Ramos (cell line): ENCODE measurements around the gene CHGA.

Source experiments
- in situ Hi-C: fragments of 300-500 bp; cut with MboI; formaldehyde crosslinking; loops from one replicate; pipeline ENCODE4 v1.14.3; 2022; ENCODE audit warnings: low sequenced_read_pairs; ENCODE audit not compliant: unreplicated experiment

Gene CHGA

GRCh38 chr14:92902726-92903125 is 20.2 kb upstream of the CHGA start:
- in situ Hi-C loops: no loop called here

DNA sequence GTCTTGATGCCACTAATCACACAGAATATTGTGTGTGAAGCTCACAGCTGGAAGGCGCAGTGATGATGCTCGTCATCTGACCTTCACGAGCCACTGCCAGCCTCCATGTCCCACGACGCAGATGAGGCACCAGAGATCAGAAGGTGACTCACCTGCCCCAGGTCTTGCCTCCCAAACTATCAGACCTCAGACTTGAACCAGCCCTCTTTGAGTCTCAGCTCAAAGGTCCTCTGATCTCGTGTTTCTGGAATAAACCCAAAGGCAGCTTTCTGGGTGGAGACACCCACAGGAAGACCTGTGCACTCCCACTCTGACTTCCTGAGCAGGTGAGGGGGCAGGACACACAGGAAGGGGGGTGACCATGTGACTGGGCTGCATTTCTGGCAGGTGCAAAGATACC is 19.6 kb upstream of the CHGA start:
- in situ Hi-C loops: no loop called here

- in situ Hi-C loops: no loop called here
These were observed 17.3 kb upstream of the CHGA start for GRCh38 chr14:92905667-92906066.

GRCh38 chr14:92906420-92906819 is 16.5 kb upstream of the CHGA start:
- in situ Hi-C loops: no loop called here

GRCh38 chr14:92906823-92907222 is 16.1 kb upstream of the CHGA start:
- in situ Hi-C loops: no loop called here

GRCh38 chr14:92907316-92907911 is 15.5 kb upstream of the CHGA start:
- in situ Hi-C loops: no loop called here

DNA sequence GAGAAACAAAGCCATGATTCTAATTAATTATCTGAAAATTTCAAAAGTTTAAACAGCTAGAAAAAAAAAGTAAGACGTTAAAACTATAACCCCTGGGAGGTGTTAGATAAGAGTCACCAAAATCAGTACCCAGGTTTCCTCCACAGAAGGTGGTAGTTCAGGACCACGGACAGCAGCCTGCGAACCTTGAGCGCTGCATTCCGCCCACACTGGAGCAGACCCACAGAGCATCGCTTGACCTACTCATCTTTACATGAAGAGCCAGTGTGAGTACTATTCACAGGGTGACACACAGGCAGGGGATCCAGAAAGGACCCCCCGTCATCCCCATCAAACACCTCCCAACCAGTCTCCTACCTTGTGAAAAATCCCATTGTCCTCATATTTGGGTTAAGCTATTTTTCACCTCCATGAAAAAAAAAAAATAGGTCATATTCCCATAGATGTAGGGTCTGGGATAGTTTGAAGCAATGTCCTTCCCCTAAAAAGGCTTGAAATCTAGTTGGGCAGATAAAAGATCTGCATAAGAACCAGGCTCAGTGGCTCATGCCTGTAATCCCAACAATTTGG is 8.8 kb upstream of the CHGA start:
- in situ Hi-C loops: no loop called here

GRCh38 chr14:92916201-92916600 is 6.7 kb upstream of the CHGA start:
- in situ Hi-C loops: no loop called here

DNA sequence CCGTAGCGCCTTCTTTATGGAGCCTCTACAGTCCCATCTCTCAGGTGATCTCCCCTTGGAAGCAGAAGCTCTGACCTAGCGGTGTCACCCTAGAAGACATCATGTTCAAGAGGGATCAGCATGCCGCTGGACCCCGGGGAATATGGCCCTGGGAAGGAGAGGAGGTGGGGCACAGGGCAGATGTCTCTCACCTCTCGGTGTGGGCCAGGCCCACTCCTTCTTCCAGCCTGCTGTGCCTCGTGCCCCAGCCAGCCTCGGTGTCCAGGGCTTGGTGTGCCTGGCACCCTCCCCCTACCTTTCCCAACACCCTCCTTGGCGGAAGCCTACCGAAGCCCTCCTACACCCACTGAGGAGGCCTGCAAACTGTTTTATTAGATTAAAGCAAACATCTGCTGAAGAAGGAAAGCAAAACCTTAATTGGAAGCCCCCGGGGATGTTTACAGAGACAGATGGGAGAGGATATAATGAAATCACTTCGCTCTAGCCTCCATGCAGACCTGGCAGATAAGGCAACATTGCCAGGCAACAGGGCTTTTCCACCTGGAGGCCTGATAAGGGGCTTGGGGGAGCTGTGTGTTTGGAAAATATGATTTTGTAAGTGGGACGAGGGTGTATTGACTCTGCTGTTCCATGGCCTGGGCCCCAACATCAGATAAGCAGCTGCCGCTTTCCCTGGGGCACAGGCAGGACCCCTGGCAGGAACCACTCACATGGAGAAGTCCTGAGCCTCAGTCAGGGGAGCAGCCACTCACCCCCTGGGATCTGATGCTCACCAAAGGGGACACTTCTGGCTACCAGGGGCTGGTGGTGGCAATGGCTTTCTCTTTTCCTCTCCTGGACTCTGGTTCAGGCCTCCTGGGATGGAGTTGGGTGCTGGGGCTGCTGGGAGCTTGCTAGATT is 5.7 kb upstream of the CHGA start:
- in situ Hi-C loops: no loop called here

- in situ Hi-C loops: no loop called here
These were observed 5.0 kb upstream of the CHGA start for GRCh38 chr14:92917956-92918355.

DNA sequence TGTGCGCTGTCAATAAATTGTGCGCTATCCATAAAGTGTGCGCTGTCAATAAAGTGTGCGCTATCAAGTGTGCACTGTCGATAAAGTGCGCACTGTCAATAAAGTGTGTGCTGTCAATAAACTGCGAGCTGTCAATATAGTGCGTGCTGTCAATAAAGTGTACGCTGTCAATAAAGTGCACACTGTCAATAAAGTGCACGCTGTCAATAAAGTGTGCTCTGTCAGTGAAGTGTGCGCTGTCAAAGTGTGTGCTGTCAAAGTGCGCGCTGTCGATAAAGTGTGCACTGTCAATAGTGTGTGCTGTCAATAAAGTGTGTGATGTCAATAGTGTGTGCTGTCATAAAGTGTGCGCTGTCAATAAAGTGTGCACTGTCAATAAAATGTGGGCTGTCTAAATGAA is 2.9 kb upstream of the CHGA start:
- in situ Hi-C loops: no loop called here

- in situ Hi-C loops: no loop called here
These were observed 705 bp upstream of the CHGA start for GRCh38 chr14:92922155-92922735.

GRCh38 chr14:92923744-92924103 is 774 bp downstream of the CHGA start:
- in situ Hi-C loops: no loop called here

- in situ Hi-C loops: no loop called here
These were observed 1.3 kb downstream of the CHGA start for GRCh38 chr14:92924247-92924646.

DNA sequence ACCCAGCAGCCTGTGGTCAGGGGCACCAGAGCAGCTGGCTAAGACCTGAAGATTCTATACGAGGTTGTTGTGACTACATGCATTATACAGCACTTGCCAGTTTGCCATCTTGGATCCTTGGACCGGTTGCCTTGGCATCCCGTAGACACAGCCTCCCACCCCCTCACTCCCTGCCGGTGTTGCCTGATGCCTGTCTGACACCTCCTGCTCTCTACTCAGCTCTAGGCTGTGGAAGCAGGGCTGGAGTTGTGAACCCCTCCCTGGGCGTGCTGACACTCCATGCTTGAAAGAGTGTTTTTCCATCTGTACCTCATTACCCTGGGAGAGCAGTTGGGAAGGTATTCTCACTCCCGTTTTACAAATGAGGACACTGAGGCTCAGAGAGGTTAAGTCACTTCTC is 2.5 kb downstream of the CHGA start:
- in situ Hi-C loops: no loop called here

GRCh38 chr14:92926180-92926845 is 3.4 kb downstream of the CHGA start:
- in situ Hi-C loops: no loop called here

DNA sequence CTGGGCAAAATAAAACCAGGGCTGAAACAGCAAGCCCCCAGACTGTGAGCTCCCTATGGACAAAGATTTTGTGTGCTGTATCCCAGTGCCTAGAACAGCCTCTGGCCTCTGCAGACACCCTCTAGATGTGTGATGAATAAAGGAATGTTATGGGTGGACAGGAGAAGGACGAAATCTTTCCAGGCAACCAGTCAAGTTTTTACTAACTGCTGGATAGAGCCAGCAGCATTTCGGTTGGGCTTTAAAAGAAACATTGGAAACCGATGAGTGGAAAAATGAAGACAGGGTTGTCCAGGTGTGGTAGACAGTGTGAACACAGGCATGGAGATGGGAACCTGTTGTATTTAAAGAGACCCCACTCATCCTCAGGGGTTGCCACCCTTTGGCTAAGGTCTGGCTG is 4.0 kb downstream of the CHGA start:
- in situ Hi-C loops: no loop called here

DNA sequence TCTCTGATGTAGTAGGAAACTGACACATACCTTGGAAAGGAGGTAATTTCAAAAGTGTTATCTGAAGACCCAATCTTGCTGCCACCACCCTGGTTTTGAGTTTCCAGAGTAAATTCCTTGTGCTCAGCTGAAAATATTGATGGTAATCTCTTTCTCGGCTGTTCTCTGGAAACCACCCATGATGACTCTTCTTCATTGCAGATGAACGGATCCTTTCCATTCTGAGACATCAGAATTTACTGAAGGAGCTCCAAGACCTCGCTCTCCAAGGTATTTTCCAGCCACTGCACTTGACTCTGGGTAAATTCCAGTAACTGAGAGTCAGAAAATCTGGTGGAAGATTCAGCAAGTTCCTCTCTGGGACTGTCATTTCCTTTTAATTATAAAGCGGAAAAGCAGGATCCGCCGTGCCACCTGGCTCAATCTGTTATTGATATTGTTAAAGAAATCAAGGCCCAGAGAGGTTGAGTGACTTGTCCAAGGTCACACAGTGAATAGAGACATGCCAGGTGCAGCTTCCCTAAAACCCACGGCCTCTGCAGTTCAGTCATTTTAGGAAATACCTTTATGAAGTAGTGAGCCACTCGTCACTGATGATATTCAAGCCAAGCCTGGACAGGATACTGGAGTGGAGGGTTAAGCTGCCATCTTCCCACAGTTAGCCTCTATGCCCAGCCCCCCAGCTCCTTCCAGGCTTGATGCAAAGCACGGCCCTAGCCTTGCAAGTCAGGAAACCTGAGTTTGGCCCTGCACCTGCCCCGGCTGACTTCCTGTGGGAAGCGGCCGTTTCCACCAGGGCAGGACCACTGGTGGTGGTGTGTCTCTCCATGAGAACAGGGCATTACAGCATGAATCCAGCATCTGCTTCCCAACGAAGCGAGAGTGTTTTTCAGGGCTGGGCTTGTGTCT is 4.7 kb downstream of the CHGA start:
- in situ Hi-C loops: no loop called here

DNA sequence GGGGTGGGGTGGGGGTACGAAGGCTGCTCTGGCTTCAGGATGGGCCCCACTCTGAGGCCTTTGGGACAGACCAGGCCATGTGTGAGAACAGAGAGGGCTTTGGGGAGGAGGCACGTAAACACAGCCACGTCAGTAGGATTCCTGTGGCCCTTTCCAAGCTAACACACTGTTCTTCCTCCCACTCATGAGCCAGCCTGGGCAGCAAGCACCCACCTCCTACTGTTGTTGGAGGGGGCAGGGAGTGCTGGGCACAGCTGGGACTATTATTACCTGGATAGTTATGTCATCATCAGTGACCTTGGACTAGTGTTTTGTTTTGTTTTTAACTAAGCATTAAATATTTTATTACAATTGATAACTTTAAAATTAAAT is 5.3 kb downstream of the CHGA start:
- in situ Hi-C loops: no loop called here
